ENCODE data around the gene ESYT1.

- no peak for TF ChIP-seq CTCF (IDR thresholded peaks at IDR 0.05)
- no peak for TF ChIP-seq POLR2A (IDR thresholded peaks at IDR 0.05)
These were observed 28.3 kb upstream of the ESYT1 start for GRCh38 chr12:56099787-56100186.

Measured in heart left ventricle (tissue), 13 donors.